ENCODE data around the gene OSTM1.
"Not testable (repeated sequence)": the region's sequence is repeated elsewhere in the genome, so short reads cannot be mapped to it uniquely, and the experiment has no call there.

OSTM1 gene

DNA sequence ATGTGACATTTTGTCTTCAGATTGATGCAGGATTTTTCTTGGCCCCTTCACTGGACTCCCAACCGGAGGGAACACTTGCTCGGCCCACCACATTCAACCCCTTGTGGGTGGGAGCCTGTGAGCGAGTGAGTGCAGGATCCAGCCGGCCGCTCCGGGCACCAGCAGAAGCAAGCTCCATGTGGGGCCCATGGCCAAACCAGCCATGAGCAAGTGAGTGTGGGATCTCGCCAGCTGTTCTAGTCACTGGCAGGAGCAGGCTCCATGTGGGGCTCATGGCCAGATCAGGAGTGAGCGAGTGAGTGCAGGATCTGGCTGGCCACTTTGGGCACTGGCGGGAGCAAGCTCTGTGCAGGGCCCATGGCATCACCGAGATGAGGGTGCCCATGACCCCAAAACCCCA, 42.6 kb downstream of the OSTM1 start:
- TF ChIP-seq ZFX (IDR thresholded peaks at IDR 0.05), result no peak
- TF ChIP-seq, protein P1, sequence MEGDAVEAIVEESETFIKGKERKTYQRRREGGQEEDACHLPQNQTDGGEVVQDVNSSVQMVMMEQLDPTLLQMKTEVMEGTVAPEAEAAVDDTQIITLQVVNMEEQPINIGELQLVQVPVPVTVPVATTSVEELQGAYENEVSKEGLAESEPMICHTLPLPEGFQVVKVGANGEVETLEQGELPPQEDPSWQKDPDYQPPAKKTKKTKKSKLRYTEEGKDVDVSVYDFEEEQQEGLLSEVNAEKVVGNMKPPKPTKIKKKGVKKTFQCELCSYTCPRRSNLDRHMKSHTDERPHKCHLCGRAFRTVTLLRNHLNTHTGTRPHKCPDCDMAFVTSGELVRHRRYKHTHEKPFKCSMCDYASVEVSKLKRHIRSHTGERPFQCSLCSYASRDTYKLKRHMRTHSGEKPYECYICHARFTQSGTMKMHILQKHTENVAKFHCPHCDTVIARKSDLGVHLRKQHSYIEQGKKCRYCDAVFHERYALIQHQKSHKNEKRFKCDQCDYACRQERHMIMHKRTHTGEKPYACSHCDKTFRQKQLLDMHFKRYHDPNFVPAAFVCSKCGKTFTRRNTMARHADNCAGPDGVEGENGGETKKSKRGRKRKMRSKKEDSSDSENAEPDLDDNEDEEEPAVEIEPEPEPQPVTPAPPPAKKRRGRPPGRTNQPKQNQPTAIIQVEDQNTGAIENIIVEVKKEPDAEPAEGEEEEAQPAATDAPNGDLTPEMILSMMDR (conservative IDR thresholded peaks at IDR 0.05), result no peak
- H3K27ac ChIP-seq, result no peak overlapping the region

GRCh38 chr6:108030211-108030610, 44.3 kb downstream of the OSTM1 start:
- TF ChIP-seq ZFX (IDR thresholded peaks at IDR 0.05), result no peak
- TF ChIP-seq, protein P1 (conservative IDR thresholded peaks at IDR 0.05), result no peak

GRCh38 chr6:108029226-108029921, 45.2 kb downstream of the OSTM1 start:
- TF ChIP-seq ZFX (IDR thresholded peaks at IDR 0.05), result no peak
- TF ChIP-seq, protein P1 (conservative IDR thresholded peaks at IDR 0.05), result no peak
- no peak overlapping the region for H3K27ac ChIP-seq

More at GRCh38 chr6:108030211-108030610, 44.3 kb downstream of the OSTM1 start:
- H3K27ac ChIP-seq, result no peak overlapping the region

GRCh38 chr6:108027594-108027993, 46.9 kb downstream of the OSTM1 start:
- TF ChIP-seq, protein P1 (conservative IDR thresholded peaks at IDR 0.05), result no peak
- TF ChIP-seq ZFX (IDR thresholded peaks at IDR 0.05), result no peak
- no peak overlapping the region for H3K27ac ChIP-seq

DNA sequence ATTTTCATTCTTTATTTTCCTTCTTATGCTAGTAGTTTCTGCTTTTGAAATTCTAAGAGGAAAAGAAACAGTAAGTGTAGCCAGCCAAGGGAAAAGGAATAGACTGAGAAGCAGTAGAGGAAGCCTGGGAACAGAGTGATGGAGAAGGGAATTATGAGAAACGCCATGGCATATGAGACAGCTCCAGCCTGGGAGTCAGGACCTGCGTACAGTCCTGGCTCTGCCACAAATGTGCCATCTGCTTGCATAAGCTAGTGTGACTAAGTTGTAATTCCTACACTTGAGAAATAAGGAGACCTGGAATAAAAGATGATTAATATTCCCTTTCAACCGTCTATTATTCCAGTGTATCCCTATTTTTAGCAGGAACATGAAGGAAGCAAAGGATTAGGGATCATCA, 47.5 kb downstream of the OSTM1 start:
- TF ChIP-seq, protein P1 (conservative IDR thresholded peaks at IDR 0.05), result no peak
- TF ChIP-seq ZFX (IDR thresholded peaks at IDR 0.05), result no peak
- no peak overlapping the region for H3K27ac ChIP-seq

DNA sequence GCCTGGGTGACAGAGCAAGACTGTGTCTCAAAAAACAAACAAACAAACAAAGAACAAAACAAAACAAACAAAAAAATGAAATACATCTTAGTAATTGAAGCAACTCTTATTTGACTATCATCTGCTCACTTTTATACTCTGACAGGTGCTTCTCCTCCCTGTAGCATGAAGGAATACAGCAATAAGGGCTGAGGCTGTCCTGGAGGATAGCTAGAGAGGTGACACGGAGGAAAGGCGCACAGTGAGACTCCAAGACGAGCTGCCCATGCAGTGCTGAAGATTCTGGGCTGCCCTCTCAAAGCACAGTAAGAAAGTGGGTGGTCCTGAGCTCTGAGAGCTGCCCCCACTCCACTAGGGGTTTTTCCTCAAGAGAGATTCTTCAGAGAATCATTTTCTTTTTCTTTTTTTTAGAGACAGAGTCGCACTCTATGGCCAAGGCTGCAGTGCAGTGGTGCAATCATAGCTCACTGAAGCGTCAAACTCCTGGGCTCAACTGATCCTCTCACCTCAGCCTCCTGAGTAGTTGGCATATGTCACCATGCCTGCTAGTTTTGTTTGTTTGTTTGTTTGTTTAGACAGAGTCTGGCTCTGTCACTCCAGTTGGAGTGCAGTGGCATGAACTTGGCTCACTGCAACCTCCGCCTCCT, 50.0 kb downstream of the OSTM1 start:
- TF ChIP-seq ZFX (IDR thresholded peaks at IDR 0.05), result no peak
- TF ChIP-seq, protein P1 (conservative IDR thresholded peaks at IDR 0.05), result no peak
- no peak overlapping the region for H3K27ac ChIP-seq

- TF ChIP-seq, protein P1 (conservative IDR thresholded peaks at IDR 0.05), result no peak
- no peak overlapping the region for H3K27ac ChIP-seq
These were observed 53.9 kb downstream of the OSTM1 start for GRCh38 chr6:108020472-108021116.

- H3K27ac ChIP-seq, result not testable (repeated sequence)
These were observed 58.3 kb downstream of the OSTM1 start for GRCh38 chr6:108016283-108016682.

Data from C4-2B (cell line).